ENCODE data around the gene RHAG.
"Not testable (repeated sequence)": the region's sequence is repeated elsewhere in the genome, so short reads cannot be mapped to it uniquely, and the experiment has no call there.

RHAG gene

GRCh38 chr6:49635480-49635879 is 1.2 kb downstream of the RHAG start:
- no peak for DNase-seq

- DNase-seq = no peak
These were observed 1.8 kb downstream of the RHAG start for GRCh38 chr6:49634836-49635218.

GRCh38 chr6:49634092-49634835 is 2.4 kb downstream of the RHAG start:
- DNase-seq = no peak

GRCh38 chr6:49633541-49633940 is 3.1 kb downstream of the RHAG start:
- no peak for DNase-seq

GRCh38 chr6:49632727-49633126 is 3.9 kb downstream of the RHAG start:
- no peak for DNase-seq

- not testable (repeated sequence) for DNase-seq
These were observed 7.1 kb downstream of the RHAG start for GRCh38 chr6:49629485-49630088.

GRCh38 chr6:49626811-49627210 is 9.8 kb downstream of the RHAG start:
- DNase-seq = no peak

GRCh38 chr6:49618257-49618656 is 18.4 kb downstream of the RHAG start:
- DNase-seq = no peak

GRCh38 chr6:49614144-49614543 is 22.5 kb downstream of the RHAG start:
- not testable (repeated sequence) for DNase-seq

GRCh38 chr6:49609285-49609684 is 27.4 kb downstream of the RHAG start:
- no peak for DNase-seq

- not testable (repeated sequence) for DNase-seq
These were observed 28.4 kb downstream of the RHAG start for GRCh38 chr6:49608275-49608674.

GRCh38 chr6:49607391-49607982 is 29.2 kb downstream of the RHAG start:
- no peak for DNase-seq

- DNase-seq = peak; percentile 12
These were observed 29.8 kb downstream of the RHAG start for GRCh38 chr6:49606721-49607390.

GRCh38 chr6:49604080-49604479 is 32.6 kb downstream of the RHAG start:
- not testable (repeated sequence) for DNase-seq

- not testable (repeated sequence) for DNase-seq
These were observed 49.4 kb downstream of the RHAG start for GRCh38 chr6:49587262-49587661.

- DNase-seq = no peak
These were observed 54.1 kb downstream of the RHAG start for GRCh38 chr6:49582529-49582928.

GRCh38 chr6:49579649-49580048 is 57.0 kb downstream of the RHAG start:
- no peak for DNase-seq

- DNase-seq = no peak
These were observed 60.0 kb downstream of the RHAG start for GRCh38 chr6:49576618-49577017.

GRCh38 chr6:49570474-49571079 is 66.1 kb downstream of the RHAG start:
- no peak for DNase-seq

GRCh38 chr6:49565855-49566254 is 70.8 kb downstream of the RHAG start:
- no peak for DNase-seq

GRCh38 chr6:49565261-49565660 is 71.4 kb downstream of the RHAG start:
- no peak for DNase-seq

GRCh38 chr6:49564552-49564951 is 72.1 kb downstream of the RHAG start:
- DNase-seq = no peak

Data from NCI-H1694 treated with DMSO at 0.1 percent for 48 hours (cell line).